ENCODE data around the gene SEMA4B. TPM values are rescaled to one million over a fixed set of nuclear protein-coding genes. Genes with fewer than 3 reads are reported as not detected.

The SEMA4B gene
- total RNA-seq, 2 donors from 2014 or later, result 96.1 to 99.6 TPM

DNA sequence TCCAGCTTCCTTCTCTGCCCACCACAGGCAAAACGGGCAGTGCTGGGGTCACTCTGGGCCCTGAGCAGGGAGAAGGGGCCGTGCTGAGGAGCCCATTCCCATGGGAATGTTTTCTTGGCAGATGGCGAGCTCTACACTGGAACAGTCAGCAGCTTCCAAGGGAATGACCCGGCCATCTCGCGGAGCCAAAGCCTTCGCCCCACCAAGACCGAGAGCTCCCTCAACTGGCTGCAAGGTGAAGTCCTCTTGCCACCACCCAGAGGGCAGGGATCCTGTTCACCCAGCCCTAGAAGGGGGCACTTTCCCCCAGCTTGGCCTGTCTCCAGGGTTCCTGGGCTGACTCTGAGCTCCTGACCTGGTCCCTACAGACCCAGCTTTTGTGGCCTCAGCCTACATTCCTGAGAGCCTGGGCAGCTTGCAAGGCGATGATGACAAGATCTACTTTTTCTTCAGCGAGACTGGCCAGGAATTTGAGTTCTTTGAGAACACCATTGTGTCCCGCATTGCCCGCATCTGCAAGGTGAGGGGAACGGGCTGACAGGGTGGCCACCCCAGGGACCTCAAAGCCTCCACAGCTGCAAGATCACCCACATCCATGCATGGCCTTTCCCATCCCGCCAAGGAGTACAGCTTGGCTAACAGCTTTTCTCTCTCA lies 20.2 kb downstream of the SEMA4B start:
- WGBS, result 44% methylated on average over 14 of the region's 14 CpGs
- no peaks in the 10 kb centered on the region for H3K27me3 ChIP-seq (replicated peaks; ENCODE audit: insufficient read depth)
- intact Hi-C loops (cut with DNase I), result no loop called here
- H3K4me3 ChIP-seq, result no peak overlapping the region
- peaks cover 2% of the 10 kb centered on the region for H3K4me1 ChIP-seq (replicated peaks)
- H3K27ac ChIP-seq, result peak overlapping the region; percentile 75 to 76
- peak; percentile 71 for DNase-seq (ENCODE audit: low spot score)
- peaks cover 11 to 24% of the 10 kb centered on the region in 2 donors for H3K36me3 ChIP-seq
- no peaks in the 10 kb centered on the region for H3K9me3 ChIP-seq
- TF ChIP-seq, protein P1, sequence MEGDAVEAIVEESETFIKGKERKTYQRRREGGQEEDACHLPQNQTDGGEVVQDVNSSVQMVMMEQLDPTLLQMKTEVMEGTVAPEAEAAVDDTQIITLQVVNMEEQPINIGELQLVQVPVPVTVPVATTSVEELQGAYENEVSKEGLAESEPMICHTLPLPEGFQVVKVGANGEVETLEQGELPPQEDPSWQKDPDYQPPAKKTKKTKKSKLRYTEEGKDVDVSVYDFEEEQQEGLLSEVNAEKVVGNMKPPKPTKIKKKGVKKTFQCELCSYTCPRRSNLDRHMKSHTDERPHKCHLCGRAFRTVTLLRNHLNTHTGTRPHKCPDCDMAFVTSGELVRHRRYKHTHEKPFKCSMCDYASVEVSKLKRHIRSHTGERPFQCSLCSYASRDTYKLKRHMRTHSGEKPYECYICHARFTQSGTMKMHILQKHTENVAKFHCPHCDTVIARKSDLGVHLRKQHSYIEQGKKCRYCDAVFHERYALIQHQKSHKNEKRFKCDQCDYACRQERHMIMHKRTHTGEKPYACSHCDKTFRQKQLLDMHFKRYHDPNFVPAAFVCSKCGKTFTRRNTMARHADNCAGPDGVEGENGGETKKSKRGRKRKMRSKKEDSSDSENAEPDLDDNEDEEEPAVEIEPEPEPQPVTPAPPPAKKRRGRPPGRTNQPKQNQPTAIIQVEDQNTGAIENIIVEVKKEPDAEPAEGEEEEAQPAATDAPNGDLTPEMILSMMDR (IDR thresholded peaks at IDR 0.05), result peak; percentile 35 to 86 (median 70)
- peak; percentile 63 for TF ChIP-seq POLR2AphosphoS5 (IDR thresholded peaks at IDR 0.05)
- TF ChIP-seq POLR2A (IDR thresholded peaks at IDR 0.05), result no peak

DNA sequence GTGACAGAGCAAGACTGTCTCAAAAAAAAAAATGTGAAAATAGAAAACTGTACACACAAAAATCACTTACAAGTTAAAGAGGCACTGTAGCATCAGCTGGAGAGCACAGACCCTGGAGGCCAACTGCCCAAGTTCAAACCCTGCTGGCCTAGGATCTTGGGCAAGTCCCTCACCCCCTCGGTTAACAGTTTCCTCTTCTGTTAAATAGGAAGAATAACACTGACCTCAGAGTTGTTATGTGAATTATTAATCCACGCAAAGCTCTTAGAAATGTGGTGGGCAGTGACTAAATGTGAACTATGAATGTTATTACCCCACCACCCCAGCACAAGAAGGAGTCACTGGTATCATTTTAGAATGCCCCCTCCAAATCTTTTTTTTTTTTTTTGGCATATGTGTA lies 21.4 kb downstream of the SEMA4B start:
- TF ChIP-seq POLR2AphosphoS5 (IDR thresholded peaks at IDR 0.05), result no peak
- TF ChIP-seq, protein P1 (IDR thresholded peaks at IDR 0.05), result no peak
- TF ChIP-seq POLR2A (IDR thresholded peaks at IDR 0.05), result no peak
- intact Hi-C loops (cut with DNase I), result no loop called here
- H3K4me3 ChIP-seq, result no peak overlapping the region
- no peak overlapping the region for H3K27ac ChIP-seq
- no peak for DNase-seq (ENCODE audit: low spot score)
- H3K27me3 ChIP-seq (replicated peaks; ENCODE audit: insufficient read depth), result no peaks in the 10 kb centered on the region
- H3K36me3 ChIP-seq, result peaks cover 11 to 26% of the 10 kb centered on the region in 2 donors
- 87% methylated on average over 2 of the region's 2 CpGs for WGBS
- peaks cover 2% of the 10 kb centered on the region for H3K4me1 ChIP-seq (replicated peaks)
- no peaks in the 10 kb centered on the region for H3K9me3 ChIP-seq

DNA sequence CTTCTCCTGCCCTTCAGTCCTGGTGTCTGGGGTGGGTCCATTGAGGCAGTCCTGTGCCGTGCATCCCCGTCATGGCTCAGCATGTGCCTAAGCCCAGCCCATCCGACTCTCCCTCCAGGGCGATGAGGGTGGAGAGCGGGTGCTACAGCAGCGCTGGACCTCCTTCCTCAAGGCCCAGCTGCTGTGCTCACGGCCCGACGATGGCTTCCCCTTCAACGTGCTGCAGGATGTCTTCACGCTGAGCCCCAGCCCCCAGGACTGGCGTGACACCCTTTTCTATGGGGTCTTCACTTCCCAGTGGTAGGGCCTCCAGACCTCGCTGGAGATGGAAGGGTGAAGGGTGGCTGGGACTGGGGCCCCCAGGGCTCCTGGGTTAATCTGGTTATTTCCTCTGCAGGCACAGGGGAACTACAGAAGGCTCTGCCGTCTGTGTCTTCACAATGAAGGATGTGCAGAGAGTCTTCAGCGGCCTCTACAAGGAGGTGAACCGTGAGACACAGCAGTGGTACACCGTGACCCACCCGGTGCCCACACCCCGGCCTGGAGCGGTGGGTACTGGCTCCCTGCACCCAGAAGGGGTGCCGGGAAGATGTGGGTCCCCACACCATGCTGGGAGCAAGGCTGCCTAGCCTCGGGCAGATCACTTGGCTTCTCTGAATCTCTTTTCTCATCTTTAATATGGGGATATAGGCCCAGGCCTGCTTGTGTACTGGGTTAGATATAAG lies 22.5 kb downstream of the SEMA4B start:
- Histone ChIP-seq H3K27me3 (replicated peaks; ENCODE audit: insufficient read depth) (no peaks in the 10 kb centered on the region), H3K36me3 (peaks cover 19 to 35% of the 10 kb centered on the region in 2 donors), H3K9me3 (no peaks in the 10 kb centered on the region), H3K4me3 (no peak overlapping the region), H3K4me1 (replicated peaks) (no peaks in the 10 kb centered on the region), H3K27ac (no peak overlapping the region)
- intact Hi-C loops (cut with DNase I), result no loop called here
- TF ChIP-seq POLR2AphosphoS5 (IDR thresholded peaks at IDR 0.05) (no peak), POLR2A (IDR thresholded peaks at IDR 0.05) (no peak)
- TF ChIP-seq, protein P1 (IDR thresholded peaks at IDR 0.05), result no peak
- WGBS, result 92% methylated on average over 22 of the region's 22 CpGs
- no peak for DNase-seq (ENCODE audit: low spot score)

DNA sequence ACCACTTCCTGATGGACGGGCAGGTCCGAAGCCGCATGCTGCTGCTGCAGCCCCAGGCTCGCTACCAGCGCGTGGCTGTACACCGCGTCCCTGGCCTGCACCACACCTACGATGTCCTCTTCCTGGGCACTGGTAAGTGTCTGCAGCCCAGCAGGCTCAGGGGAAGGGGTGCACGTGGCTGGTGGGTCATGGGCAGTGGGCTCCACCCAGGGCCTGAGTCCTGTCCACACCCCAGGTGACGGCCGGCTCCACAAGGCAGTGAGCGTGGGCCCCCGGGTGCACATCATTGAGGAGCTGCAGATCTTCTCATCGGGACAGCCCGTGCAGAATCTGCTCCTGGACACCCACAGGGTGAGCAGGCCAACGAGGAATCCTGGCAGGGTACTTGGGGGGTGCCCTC lies 23.9 kb downstream of the SEMA4B start:
- Histone ChIP-seq H3K36me3 (peaks cover 19 to 35% of the 10 kb centered on the region in 2 donors), H3K4me1 (replicated peaks) (no peaks in the 10 kb centered on the region), H3K27ac (no peak overlapping the region), H3K27me3 (replicated peaks; ENCODE audit: insufficient read depth) (no peaks in the 10 kb centered on the region), H3K4me3 (no peak overlapping the region), H3K9me3 (no peaks in the 10 kb centered on the region)
- 89% methylated on average over 17 of the region's 17 CpGs for WGBS
- no peak for DNase-seq (ENCODE audit: low spot score)
- no peak for TF ChIP-seq POLR2AphosphoS5 (IDR thresholded peaks at IDR 0.05)
- TF ChIP-seq, protein P1 (IDR thresholded peaks at IDR 0.05), result no peak
- no peak for TF ChIP-seq POLR2A (IDR thresholded peaks at IDR 0.05)
- intact Hi-C loops (cut with DNase I), result no loop called here
